Trophoblast cell (in vitro differentiated cells and primary cell): ENCODE results near the gene IL1RN.

ENCODE experiments used
- DNase-seq, 2 donors: peaks; one replicate each; pipeline ENCODE4 v3.0.0-alpha.2; 2016
- H2AFZ ChIP-seq: 2 replicates; pipeline ENCODE4 v1.6.1; 2013; ENCODE audit warnings: low read length, moderate library complexity, mild to moderate bottlenecking; ENCODE audit not compliant: insufficient read depth, poor library complexity
- H2AK5ac ChIP-seq: 2 replicates; pipeline ENCODE4 v1.6.1; 2013; ENCODE audit warnings: mild to moderate bottlenecking, low read length
- H2BK120ac ChIP-seq: 2 replicates; pipeline ENCODE4 v1.6.1; 2013; ENCODE audit warnings: low read length, mild to moderate bottlenecking, moderate library complexity; ENCODE audit not compliant: insufficient read depth, poor library complexity
- H2BK12ac ChIP-seq: 2 replicates; pipeline ENCODE4 v1.6.1; 2013; ENCODE audit warnings: mild to moderate bottlenecking, low read length, moderate library complexity
- H2BK5ac ChIP-seq: 2 replicates; pipeline ENCODE4 v1.6.1; 2013; ENCODE audit warnings: low read length, low read depth, moderate library complexity, mild to moderate bottlenecking; ENCODE audit not compliant: poor library complexity
- H3K14ac ChIP-seq: 2 replicates; pipeline ENCODE4 v1.6.1; 2013; ENCODE audit warnings: mild to moderate bottlenecking, low read length
- H3K18ac ChIP-seq: 2 replicates; pipeline ENCODE4 v1.6.1; 2013; ENCODE audit warnings: mild to moderate bottlenecking, low read length
- H3K23ac ChIP-seq: 2 replicates; pipeline ENCODE4 v1.6.1; 2013; ENCODE audit warnings: low read length
- H3K27ac ChIP-seq: 2 replicates; pipeline ENCODE4 v1.5.1; 2013; ENCODE audit warnings: low read depth, mild to moderate bottlenecking, inconsistent platforms, low read length, moderate library complexity
- H3K27me3 ChIP-seq: 2 replicates; pipeline ENCODE4 v1.6.1; 2013; ENCODE audit warnings: inconsistent platforms, mild to moderate bottlenecking, low read length, moderate library complexity; ENCODE audit not compliant: insufficient read depth
- H3K36me3 ChIP-seq, 2 experiments: 1 replicate in 1 of 2; 2 replicates in 1 of 2; pipeline ENCODE4 v1.6.1; 2013; ENCODE audit warnings: low read length in 2 of 2, mild to moderate bottlenecking in 2 of 2, moderate library complexity in 1 of 2; ENCODE audit not compliant: insufficient read depth in 2 of 2, control insufficient read depth in 1 of 2
- H3K4ac ChIP-seq: 2 replicates; pipeline ENCODE4 v1.6.1; 2013; ENCODE audit warnings: low read depth, mild to moderate bottlenecking, low read length, moderate library complexity
- H3K4me1 ChIP-seq, 2 experiments: 1 replicate in 1 of 2; 2 replicates in 1 of 2; pipeline ENCODE4 v1.6.1; 2013; ENCODE audit warnings: low read length in 2 of 2, mild to moderate bottlenecking in 2 of 2, moderate library complexity in 1 of 2; ENCODE audit not compliant: insufficient read depth in 2 of 2, control insufficient read depth in 1 of 2
- H3K4me2 ChIP-seq: 2 replicates; pipeline ENCODE4 v1.6.1; 2013; ENCODE audit warnings: inconsistent platforms, mild to moderate bottlenecking, low read length, moderate library complexity
- H3K4me3 ChIP-seq: 2 replicates; pipeline ENCODE4 v1.5.1; 2013; ENCODE audit warnings: mild to moderate bottlenecking, low read depth, low read length, inconsistent platforms
- H3K79me1 ChIP-seq: one replicate; pipeline ENCODE4 v1.6.1; 2013; ENCODE audit warnings: low read length
- H3K79me2 ChIP-seq: 2 replicates; pipeline ENCODE4 v1.6.1; 2013; ENCODE audit warnings: low read length, mild to moderate bottlenecking; ENCODE audit not compliant: control insufficient read depth, insufficient read depth, poor library complexity
- H3K9ac ChIP-seq: 2 replicates; pipeline ENCODE4 v1.6.1; 2013; ENCODE audit warnings: mild to moderate bottlenecking, low read length
- H3K9me3 ChIP-seq: 2 replicates; pipeline ENCODE4 v1.6.1; 2013; ENCODE audit warnings: low read depth, mild to moderate bottlenecking, control low read depth, inconsistent platforms, low read length; ENCODE audit not compliant: insufficient read depth
- H4K12ac ChIP-seq: 2 replicates; pipeline ENCODE4 v1.6.1; 2013; ENCODE audit warnings: low read depth, mild to moderate bottlenecking, low read length, moderate library complexity
- H4K8ac ChIP-seq: 2 replicates; pipeline ENCODE4 v1.6.1; 2013; ENCODE audit warnings: low read depth, mild to moderate bottlenecking, low read length, moderate library complexity
- H4K91ac ChIP-seq: one replicate; pipeline ENCODE4 v1.6.1; 2013; ENCODE audit warnings: low read depth, mild to moderate bottlenecking, low read length, moderate library complexity
- WGBS: extraction: QIAGEN DNeasy Blood & Tissue Kit; methylation state at CpG from one replicate; pipeline ENCODE4 v1.1.7; 2013; ENCODE audit warnings: missing lambda C conversion rate; ENCODE audit not compliant: insufficient read length, insufficient coverage; ENCODE audit errors: extremely low coverage; 5-methylcytosine and 5-hydroxymethylcytosine counted together

Gene IL1RN

DNA sequence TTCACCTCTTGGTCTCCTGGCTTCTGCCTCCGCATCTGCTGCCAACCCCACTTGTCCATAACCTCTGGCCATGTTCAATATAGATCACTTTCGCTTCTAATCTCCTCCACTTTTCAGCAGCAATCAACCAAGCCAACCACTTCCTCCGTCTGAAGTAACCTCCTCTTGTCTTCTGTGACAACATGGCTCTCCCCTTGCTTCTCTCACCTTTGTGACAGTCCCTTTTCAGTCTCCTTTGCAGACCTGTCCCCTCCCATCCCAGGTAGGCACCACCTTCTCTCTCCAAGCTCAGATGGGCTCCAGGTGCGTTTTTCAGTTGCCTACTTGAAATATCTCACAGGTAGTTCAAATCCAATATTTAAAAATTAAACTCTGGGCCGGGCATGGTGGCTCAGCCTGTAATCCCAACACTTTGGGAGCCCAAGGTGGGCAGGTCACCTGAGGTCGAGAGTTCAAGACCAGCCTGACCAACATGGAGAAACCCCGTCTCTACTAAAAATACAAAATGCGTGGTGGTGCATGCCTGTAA lies 41.7 kb downstream of the IL1RN start:
- Histone ChIP-seq H3K9me3 (peaks cover 3% of the 10 kb centered on the region), H3K79me1 (no peaks in the 10 kb centered on the region), H3K4ac (no peak overlapping the region), H4K91ac (no peak overlapping the region), H3K14ac (no peak overlapping the region), H2AFZ (no peak overlapping the region), H3K27ac (no peak overlapping the region), H3K23ac (no peak overlapping the region), H3K36me3 (no peaks in the 10 kb centered on the region), H3K4me3 (no peak overlapping the region), H3K27me3 (no peaks in the 10 kb centered on the region), H3K9ac (no peak overlapping the region), H4K12ac (no peak overlapping the region), H3K4me1 (peaks cover 11 to 15% of the 10 kb centered on the region in 2 experiments), H2BK12ac (no peak overlapping the region), H4K8ac (no peak overlapping the region), H3K79me2 (no peaks in the 10 kb centered on the region), H3K18ac (no peak overlapping the region), H2BK120ac (no peak overlapping the region), H2BK5ac (no peak overlapping the region), H3K4me2 (no peak overlapping the region), H2AK5ac (no peak overlapping the region)
- no peak for DNase-seq
- WGBS: no CpG with 5 or more reads among the region's 8 CpGs

DNA sequence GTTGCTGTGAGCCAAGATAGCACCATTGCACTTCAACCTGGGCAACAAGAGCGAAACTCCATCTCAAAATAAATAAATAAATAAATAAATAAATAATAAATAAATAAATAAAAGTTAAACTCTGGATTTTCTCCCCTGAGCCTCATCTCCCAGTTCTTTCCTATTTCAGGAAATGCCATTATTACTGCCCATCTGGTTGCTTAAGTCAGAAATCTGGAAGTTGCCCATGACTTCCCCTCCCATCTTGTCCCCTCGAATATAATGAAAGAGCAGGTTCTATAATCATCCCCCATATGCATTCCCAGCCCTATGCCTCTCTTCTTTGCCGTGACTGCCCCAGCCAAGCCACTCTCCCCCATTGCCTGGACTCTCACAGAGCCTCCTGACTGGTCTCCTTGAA lies 42.2 kb downstream of the IL1RN start:
- no peak overlapping the region for H3K4me2 ChIP-seq
- H3K4me1 ChIP-seq: peaks cover 7 to 10% of the 10 kb centered on the region in 2 experiments

DNA sequence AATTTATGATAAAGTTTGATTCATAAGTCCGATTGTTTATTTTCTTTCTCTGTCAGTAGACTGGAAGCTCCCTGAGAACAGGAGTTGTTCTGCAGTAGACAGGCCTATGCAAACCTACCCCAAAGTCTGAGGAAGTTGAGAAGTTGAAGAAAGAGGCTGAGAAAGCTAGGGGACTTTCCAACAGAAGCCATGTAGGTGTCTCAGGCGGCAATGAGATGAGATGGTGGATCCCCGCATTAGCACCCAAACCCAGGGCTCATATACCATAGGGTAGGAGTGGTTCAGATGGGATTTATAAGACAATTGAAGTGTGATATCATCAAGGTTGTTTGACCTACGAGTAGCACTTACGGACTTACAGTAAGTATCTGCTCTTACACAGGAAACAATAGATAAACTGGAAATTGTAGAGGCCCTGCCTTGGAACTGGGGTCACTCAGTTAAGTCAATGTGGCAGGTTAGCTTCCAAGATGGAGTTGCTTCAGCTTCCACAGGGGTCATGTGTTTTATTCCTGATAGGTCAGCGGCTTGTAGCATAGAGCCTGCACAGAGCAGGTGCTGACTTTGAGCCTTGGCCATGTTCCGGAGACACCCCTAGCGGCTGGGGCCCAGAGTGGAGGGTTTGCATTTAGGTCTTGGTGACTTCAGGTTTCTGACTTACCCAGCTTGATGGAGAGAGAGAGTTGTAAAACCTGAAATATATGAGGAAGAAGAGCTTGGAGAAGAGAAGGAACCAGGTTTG lies 44.1 kb downstream of the IL1RN start:
- no peak overlapping the region for H4K8ac ChIP-seq
- no peak overlapping the region for H2BK120ac ChIP-seq
- peaks cover 3% of the 10 kb centered on the region for H3K9me3 ChIP-seq
- no peak for DNase-seq
- no peak overlapping the region for H3K4me3 ChIP-seq
- no peak overlapping the region for H2AFZ ChIP-seq
- H3K4me1 ChIP-seq: peaks cover 8 to 17% of the 10 kb centered on the region in 2 experiments
- H3K36me3 ChIP-seq: no peaks in the 10 kb centered on the region
- no peak overlapping the region for H2BK12ac ChIP-seq
- no peak overlapping the region for H3K4me2 ChIP-seq
- H3K9ac ChIP-seq: no peak overlapping the region
- H3K18ac ChIP-seq: no peak overlapping the region
- no peak overlapping the region for H2AK5ac ChIP-seq
- no peak overlapping the region for H2BK5ac ChIP-seq
- no peak overlapping the region for H3K14ac ChIP-seq
- WGBS: no CpG with 5 or more reads among the region's 8 CpGs
- no peaks in the 10 kb centered on the region for H3K27me3 ChIP-seq
- no peak overlapping the region for H3K27ac ChIP-seq
- no peaks in the 10 kb centered on the region for H3K79me2 ChIP-seq
- no peak overlapping the region for H4K12ac ChIP-seq
- H3K23ac ChIP-seq: no peak overlapping the region
- H3K79me1 ChIP-seq: peaks cover 5% of the 10 kb centered on the region
- H3K4ac ChIP-seq: no peak overlapping the region
- no peak overlapping the region for H4K91ac ChIP-seq

More for the DNA sequence above, 42.2 kb downstream of the IL1RN start:
- no peak overlapping the region for H3K4ac ChIP-seq
- no peak overlapping the region for H4K12ac ChIP-seq
- no peak overlapping the region for H3K27ac ChIP-seq
- H4K91ac ChIP-seq: no peak overlapping the region
- no peak overlapping the region for H2BK5ac ChIP-seq
- no peak overlapping the region for H2BK120ac ChIP-seq
- H3K79me2 ChIP-seq: no peaks in the 10 kb centered on the region
- H2BK12ac ChIP-seq: no peak overlapping the region
- no peak overlapping the region for H3K18ac ChIP-seq
- H3K4me3 ChIP-seq: no peak overlapping the region
- DNase-seq: no peak
- H3K14ac ChIP-seq: no peak overlapping the region
- no CpG with 5 or more reads among the region's 3 CpGs for WGBS
- H4K8ac ChIP-seq: no peak overlapping the region
- H2AK5ac ChIP-seq: no peak overlapping the region
- H3K36me3 ChIP-seq: no peaks in the 10 kb centered on the region
- no peak overlapping the region for H3K23ac ChIP-seq
- H3K9ac ChIP-seq: no peak overlapping the region
- H3K9me3 ChIP-seq: peaks cover 3% of the 10 kb centered on the region
- no peaks in the 10 kb centered on the region for H3K27me3 ChIP-seq
- no peak overlapping the region for H2AFZ ChIP-seq
- no peaks in the 10 kb centered on the region for H3K79me1 ChIP-seq

DNA sequence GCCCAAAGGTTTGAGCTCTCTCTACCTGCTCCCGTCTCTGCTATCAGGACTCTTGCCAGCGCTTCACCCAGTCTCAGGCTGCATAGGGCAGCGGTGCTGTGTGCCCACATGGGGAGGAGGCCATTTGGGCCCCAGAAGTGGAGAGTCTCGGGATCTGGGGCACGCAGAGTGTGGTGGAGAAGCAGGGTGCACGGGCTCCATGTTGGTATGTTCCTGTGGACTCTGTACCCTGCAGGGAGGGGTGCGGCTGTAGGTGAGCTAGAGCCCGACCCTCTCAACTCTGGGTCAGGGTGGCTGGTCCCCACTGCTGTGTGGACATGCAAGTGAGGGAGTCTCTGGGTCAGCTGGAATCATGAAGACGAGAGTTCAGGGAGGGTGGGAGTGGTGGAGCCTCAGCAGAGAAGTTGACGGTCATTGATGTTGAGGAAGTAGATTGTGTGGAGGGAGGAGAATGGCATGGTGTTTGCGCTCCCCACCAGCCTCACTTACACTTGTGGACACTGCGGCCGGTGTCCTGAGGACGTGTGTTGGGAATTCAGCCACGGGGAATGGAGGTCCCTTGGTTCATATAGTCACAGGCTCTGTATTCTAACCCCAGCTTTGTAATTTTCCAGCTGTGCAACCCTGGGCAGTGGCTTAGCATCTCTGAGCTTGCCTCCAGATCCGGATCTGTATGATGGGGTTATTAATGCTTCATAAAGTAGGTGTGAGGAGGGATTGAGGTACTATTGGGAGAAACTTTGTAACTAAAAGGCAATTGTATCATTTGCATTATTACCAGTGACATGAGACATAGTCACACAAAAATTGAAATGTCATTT lies 45.5 kb downstream of the IL1RN start:
- H3K27ac ChIP-seq: no peak overlapping the region
- no peak overlapping the region for H3K18ac ChIP-seq
- H3K4me3 ChIP-seq: no peak overlapping the region
- no peaks in the 10 kb centered on the region for H3K79me2 ChIP-seq
- H3K79me1 ChIP-seq: peaks cover 15% of the 10 kb centered on the region
- H2BK120ac ChIP-seq: no peak overlapping the region
- H3K23ac ChIP-seq: no peak overlapping the region
- no peaks in the 10 kb centered on the region for H3K36me3 ChIP-seq
- H3K9me3 ChIP-seq: peaks cover 1% of the 10 kb centered on the region
- H3K4me2 ChIP-seq: no peak overlapping the region
- H4K8ac ChIP-seq: no peak overlapping the region
- no peak overlapping the region for H4K91ac ChIP-seq
- no peak overlapping the region for H2AK5ac ChIP-seq
- H2BK12ac ChIP-seq: no peak overlapping the region
- peaks cover 14 to 22% of the 10 kb centered on the region in 2 experiments for H3K4me1 ChIP-seq
- H2BK5ac ChIP-seq: no peak overlapping the region
- H3K4ac ChIP-seq: no peak overlapping the region
- H3K27me3 ChIP-seq: no peaks in the 10 kb centered on the region
- WGBS: no CpG with 5 or more reads among the region's 16 CpGs
- H4K12ac ChIP-seq: no peak overlapping the region
- no peak overlapping the region for H2AFZ ChIP-seq
- H3K9ac ChIP-seq: no peak overlapping the region
- no peak overlapping the region for H3K14ac ChIP-seq
- no peak for DNase-seq
